DOHH2 (cell line): ENCODE results near the gene ZNF503.

Experiments used
- H3F3A ChIP-seq: fragments of 200-600 bp; sonication (generic), shearing (Covaris generic); 2 replicates; pipeline ENCODE4 v1.6.0; 2016; ENCODE audit warnings: antibody characterized with exemption, mild to moderate bottlenecking; ENCODE audit not compliant: control insufficient read depth, insufficient read depth
- H3K27ac ChIP-seq: fragments of 200-600 bp; sonication (generic); 2 replicates; pipeline ENCODE4 v1.5.1; 2014; ENCODE audit warnings: low read depth, mild to moderate bottlenecking, low read length, moderate library complexity
- H3K27me3 ChIP-seq: fragments of 200-600 bp; sonication (generic); 2 replicates; pipeline ENCODE4 v1.6.1; 2014; ENCODE audit warnings: mild to moderate bottlenecking, low read length, mixed read lengths; ENCODE audit not compliant: control insufficient read depth
- H3K36me3 ChIP-seq: fragments of 200-600 bp; sonication (generic); 2 replicates; pipeline ENCODE4 v1.6.1; 2014; ENCODE audit warnings: mild to moderate bottlenecking, low read length, moderate library complexity, mixed read lengths; ENCODE audit not compliant: control insufficient read depth
- H3K4me1 ChIP-seq: fragments of 200-600 bp; sonication (generic); 2 replicates; pipeline ENCODE4 v1.6.1; 2014; ENCODE audit warnings: mild to moderate bottlenecking, low read length, mixed read lengths; ENCODE audit not compliant: control insufficient read depth
- H3K4me2 ChIP-seq: fragments of 200-600 bp; sonication (generic); 2 replicates; pipeline ENCODE4 v1.6.0; 2014; ENCODE audit warnings: mild to moderate bottlenecking, low read length, moderate library complexity
- H3K4me3 ChIP-seq: fragments of 200-600 bp; sonication (generic); 2 replicates; pipeline ENCODE4 v1.5.1; 2014; ENCODE audit warnings: mild to moderate bottlenecking, low read length, mixed read lengths
- H3K79me2 ChIP-seq: fragments of 200-600 bp; sonication (generic); 2 replicates; pipeline ENCODE4 v1.6.1; 2014; ENCODE audit warnings: mild to moderate bottlenecking, low read length, mixed read lengths; ENCODE audit not compliant: control insufficient read depth
- H3K9me2 ChIP-seq: fragments of 200-600 bp; sonication (generic); replicated peaks from 2 replicates; pipeline ENCODE4 v1.6.1; 2014; ENCODE audit warnings: mild to moderate bottlenecking, low read length, mixed read lengths; ENCODE audit not compliant: control insufficient read depth
- H3K9me3 ChIP-seq: fragments of 200-600 bp; sonication (generic); 2 replicates; pipeline ENCODE4 v1.6.1; 2014; ENCODE audit warnings: antibody characterized with exemption, low read length, mixed read lengths; ENCODE audit not compliant: control insufficient read depth, insufficient read depth
- H4K20me1 ChIP-seq: fragments of 200-600 bp; sonication (generic); 2 replicates; pipeline ENCODE4 v1.6.0; 2014; ENCODE audit warnings: low read depth, mild to moderate bottlenecking, antibody characterized with exemption, low read length, moderate library complexity; ENCODE audit not compliant: control insufficient read depth, insufficient read depth
- EZH2phosphoT487 ChIP-seq: fragments of 200-600 bp; sonication (generic); IDR thresholded peaks from 2 replicates; pipeline ENCODE4 v1.6.1; 2017; ENCODE audit warnings: borderline replicate concordance, mild to moderate bottlenecking, antibody characterized with exemption, low read length, moderate library complexity, mixed read lengths
- TF ChIP-seq, protein P1 (sequence below): fragments of 200-600 bp; sonication (generic); IDR thresholded peaks from one replicate; pipeline ENCODE4 v1.5.1; 2014; ENCODE audit warnings: antibody characterized with exemption, mild to moderate bottlenecking, low read depth, low read length; ENCODE audit not compliant: poor library complexity, severe bottlenecking

Gene ZNF503

DNA sequence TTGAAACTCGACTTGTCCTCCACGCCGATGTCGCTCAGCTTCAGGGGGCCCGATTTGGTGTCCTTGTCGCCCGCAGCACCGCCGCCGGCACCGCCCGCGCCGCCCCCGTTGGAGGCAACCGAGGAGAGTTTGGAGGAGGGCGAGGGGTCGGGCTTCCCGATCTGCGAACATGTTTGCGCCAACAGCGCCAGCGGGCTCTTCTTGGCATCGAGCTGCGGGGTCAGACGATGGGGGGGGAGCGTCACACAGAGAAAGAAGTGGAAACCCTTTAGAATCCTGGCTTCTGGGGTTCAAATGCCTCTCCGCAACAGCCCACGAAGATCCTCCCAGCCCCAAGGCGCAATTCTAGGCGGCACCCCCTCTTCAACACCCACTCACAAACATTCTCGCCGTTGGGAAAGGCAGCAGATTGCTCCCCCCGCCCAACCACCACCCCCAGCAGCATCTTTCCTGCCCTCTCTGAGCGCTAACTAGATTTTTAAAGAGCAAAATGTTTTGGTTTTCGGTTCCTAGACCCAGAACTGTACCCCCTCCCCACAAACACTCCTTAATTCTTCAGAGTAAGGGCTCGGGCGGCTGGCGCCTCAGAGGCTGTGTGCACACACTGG is 1.3 kb downstream of the ZNF503 start:
- TF ChIP-seq, protein P1, sequence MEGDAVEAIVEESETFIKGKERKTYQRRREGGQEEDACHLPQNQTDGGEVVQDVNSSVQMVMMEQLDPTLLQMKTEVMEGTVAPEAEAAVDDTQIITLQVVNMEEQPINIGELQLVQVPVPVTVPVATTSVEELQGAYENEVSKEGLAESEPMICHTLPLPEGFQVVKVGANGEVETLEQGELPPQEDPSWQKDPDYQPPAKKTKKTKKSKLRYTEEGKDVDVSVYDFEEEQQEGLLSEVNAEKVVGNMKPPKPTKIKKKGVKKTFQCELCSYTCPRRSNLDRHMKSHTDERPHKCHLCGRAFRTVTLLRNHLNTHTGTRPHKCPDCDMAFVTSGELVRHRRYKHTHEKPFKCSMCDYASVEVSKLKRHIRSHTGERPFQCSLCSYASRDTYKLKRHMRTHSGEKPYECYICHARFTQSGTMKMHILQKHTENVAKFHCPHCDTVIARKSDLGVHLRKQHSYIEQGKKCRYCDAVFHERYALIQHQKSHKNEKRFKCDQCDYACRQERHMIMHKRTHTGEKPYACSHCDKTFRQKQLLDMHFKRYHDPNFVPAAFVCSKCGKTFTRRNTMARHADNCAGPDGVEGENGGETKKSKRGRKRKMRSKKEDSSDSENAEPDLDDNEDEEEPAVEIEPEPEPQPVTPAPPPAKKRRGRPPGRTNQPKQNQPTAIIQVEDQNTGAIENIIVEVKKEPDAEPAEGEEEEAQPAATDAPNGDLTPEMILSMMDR, result no peak
- TF ChIP-seq EZH2phosphoT487, result no peak
- peaks cover 25% of the 10 kb centered on the region; the same call in 1 of the 2 replicates for H3K9me3 ChIP-seq
- H3F3A ChIP-seq, result no peaks in the 10 kb centered on the region
- H3K27ac ChIP-seq, result no peak overlapping the region
- H4K20me1 ChIP-seq, result no peaks in the 10 kb centered on the region
- no peaks in the 10 kb centered on the region for H3K9me2 ChIP-seq
- H3K4me1 ChIP-seq, result no peaks in the 10 kb centered on the region
- H3K4me2 ChIP-seq, result no peak overlapping the region
- H3K79me2 ChIP-seq, result no peaks in the 10 kb centered on the region
- no peaks in the 10 kb centered on the region for H3K27me3 ChIP-seq
- H3K36me3 ChIP-seq, result no peaks in the 10 kb centered on the region
- no peak overlapping the region for H3K4me3 ChIP-seq

DNA sequence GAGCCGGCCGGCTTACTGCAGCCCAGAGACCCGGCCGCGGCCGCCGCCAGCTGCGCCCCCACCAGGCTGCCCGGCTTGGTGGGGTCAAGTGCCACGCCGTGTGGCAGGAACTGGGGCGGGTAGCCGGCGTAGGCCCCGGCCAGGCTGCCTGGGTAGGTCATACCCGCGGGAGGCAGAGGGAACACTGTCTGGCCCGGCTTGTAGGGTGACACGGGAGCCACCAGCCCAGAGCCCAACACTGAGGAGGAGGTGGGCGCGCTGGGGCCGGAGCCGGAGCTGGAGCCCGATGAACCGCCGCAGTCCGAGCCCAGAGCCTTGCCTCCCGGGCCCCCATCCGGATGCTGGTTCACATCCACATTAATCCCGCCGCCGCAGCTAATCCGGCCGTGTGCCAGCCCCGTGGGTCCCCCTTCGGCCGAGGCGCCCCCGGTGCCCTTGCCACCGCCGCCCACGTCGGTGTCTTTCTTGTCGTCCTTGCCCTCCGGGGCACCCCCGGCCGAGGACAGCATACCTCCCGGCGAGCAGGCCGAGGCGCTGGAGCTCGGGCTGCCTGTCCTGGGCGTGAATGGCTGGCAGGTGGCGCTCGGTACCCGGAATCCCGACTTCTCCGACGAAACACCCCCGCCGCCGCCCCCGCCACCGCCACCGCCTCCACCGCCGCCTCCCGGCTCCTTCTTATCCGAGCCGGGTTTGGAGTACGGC is 2.0 kb downstream of the ZNF503 start:
- H3K4me1 ChIP-seq, result no peaks in the 10 kb centered on the region
- H3K9me3 ChIP-seq, result peaks cover 25% of the 10 kb centered on the region; the same call in 1 of the 2 replicates
- H3K27ac ChIP-seq, result no peak overlapping the region
- no peaks in the 10 kb centered on the region for H3K79me2 ChIP-seq
- H3K4me2 ChIP-seq, result no peak overlapping the region
- H3K9me2 ChIP-seq, result no peaks in the 10 kb centered on the region
- TF ChIP-seq, protein P1, result no peak
- TF ChIP-seq EZH2phosphoT487, result no peak
- H3K4me3 ChIP-seq, result no peak overlapping the region
- H3F3A ChIP-seq, result no peaks in the 10 kb centered on the region
- H4K20me1 ChIP-seq, result no peaks in the 10 kb centered on the region
- H3K27me3 ChIP-seq, result no peaks in the 10 kb centered on the region
- no peaks in the 10 kb centered on the region for H3K36me3 ChIP-seq

DNA sequence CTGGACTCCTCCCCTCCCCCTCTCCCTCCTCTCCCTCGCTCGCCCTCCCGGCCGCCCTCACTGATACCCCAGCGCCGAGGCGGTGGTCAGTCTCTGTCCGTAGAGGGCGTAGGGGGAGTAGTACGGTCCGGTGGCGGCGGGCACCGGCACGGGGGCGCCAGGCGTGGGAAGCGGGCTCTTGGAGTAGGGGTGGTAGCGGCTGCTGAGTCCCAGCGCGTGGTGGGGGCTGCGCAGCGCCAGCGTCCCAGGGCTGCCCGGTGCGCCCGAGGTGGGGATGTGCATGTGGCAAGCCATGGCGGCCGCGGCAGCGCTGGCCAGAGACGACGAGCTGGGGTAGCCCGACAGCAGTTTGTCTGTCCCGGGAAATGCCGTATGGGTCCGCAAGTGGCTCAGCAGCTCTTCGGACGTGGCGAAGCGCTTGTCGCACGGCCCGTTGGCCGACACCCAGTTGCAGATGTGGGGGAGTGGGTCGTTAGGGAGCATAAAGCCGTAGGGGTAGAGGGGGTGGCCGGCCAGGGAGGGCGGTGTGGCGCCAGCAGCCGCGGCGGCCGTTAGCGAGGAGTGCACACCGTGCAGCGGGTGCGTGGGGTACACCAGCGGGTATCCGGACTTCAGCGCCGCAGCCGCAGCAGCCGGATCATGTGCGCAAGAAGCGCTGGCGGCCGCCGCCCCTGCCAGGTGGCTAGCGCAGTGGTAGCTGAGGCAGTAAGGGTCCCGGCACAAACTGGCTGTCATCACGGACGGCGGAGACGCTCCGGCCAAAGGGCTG is 2.7 kb downstream of the ZNF503 start:
- Histone ChIP-seq H4K20me1 (no peaks in the 10 kb centered on the region), H3K4me3 (no peak overlapping the region), H3F3A (no peaks in the 10 kb centered on the region), H3K27me3 (no peaks in the 10 kb centered on the region), H3K27ac (no peak overlapping the region), H3K79me2 (no peaks in the 10 kb centered on the region), H3K9me3 (peaks cover 25% of the 10 kb centered on the region; the same call in 1 of the 2 replicates), H3K4me1 (no peaks in the 10 kb centered on the region), H3K9me2 (no peaks in the 10 kb centered on the region), H3K36me3 (no peaks in the 10 kb centered on the region), H3K4me2 (no peak overlapping the region)
- TF ChIP-seq EZH2phosphoT487, result no peak
- TF ChIP-seq, protein P1, result no peak
